ENCODE data around the gene ASTN2. TPM values are rescaled to one million over a fixed set of nuclear protein-coding genes. Genes with fewer than 3 reads are reported as not detected.

ASTN2 gene
- total and polyA plus RNA-seq, 2 donors (not counting 3 experiments of a cell fraction or from before 2014, with no cell fraction given): 1.0 to 1.9 TPM

GRCh38 chr9:117083559-117083958, 331.3 kb downstream of the ASTN2 start:
- H3K9me1 ChIP-seq (replicated peaks; ENCODE audit: control insufficient read depth, extremely low read depth, insufficient read depth, low read length): no peaks in the 10 kb centered on the region
- H3K4me1 ChIP-seq (ENCODE audit: control insufficient read depth, extremely low read depth, insufficient read depth, low read length): no peaks in the 10 kb centered on the region
- H3K4me3 ChIP-seq (replicated peaks in 1 of 3; ENCODE audit: insufficient read depth in 1 of 3, low read depth in 1 of 3, low read length in 3 of 3): no peak overlapping the region
- no TSS peak for BruUV-seq (replicated peaks)
- no peak for TF ChIP-seq MAX (IDR thresholded peaks at IDR 0.05; ENCODE audit: insufficient read depth, insufficient read length)
- no peak for TF ChIP-seq JUN (IDR thresholded peaks at IDR 0.05; ENCODE audit: borderline replicate concordance, insufficient read depth, insufficient read length, low read depth)
- no peak for TF ChIP-seq GATA2 (IDR thresholded peaks at IDR 0.05; ENCODE audit: insufficient read depth, insufficient read length, low read depth, low read length)
- TF ChIP-seq FOS (IDR thresholded peaks at IDR 0.05; ENCODE audit: borderline replicate concordance, insufficient read depth, low read length): no peak
- no peak for TF ChIP-seq CTCF (IDR thresholded peaks at IDR 0.05; ENCODE audit: extremely low read depth in 1 of 2, insufficient read depth in 1 of 2, low read depth in 1 of 2, low read length in 2 of 2)
- no peak for TF ChIP-seq POLR2A (IDR thresholded peaks at IDR 0.05; ENCODE audit: low read depth, low read length)
- no peak for TF ChIP-seq MYC (IDR thresholded peaks at IDR 0.05; ENCODE audit: low read depth, low read length)
- TF ChIP-seq EZH2 (IDR thresholded peaks at IDR 0.05; ENCODE audit: borderline replicate concordance, low read depth, low read length, severe bottlenecking): no peak
- TF ChIP-seq POLR2AphosphoS5 (IDR thresholded peaks at IDR 0.05; ENCODE audit: insufficient read depth, low read depth, low read length): no peak
- intact Hi-C loops (cut with micrococcal nuclease) (no loop called here), dilution Hi-C loops (cut with MboI; ENCODE audit: extremely low pct_ligation_motif_present, low sequenced_read_pairs) (no loop called here)
- H3K9ac ChIP-seq (replicated peaks; ENCODE audit: extremely low read depth, insufficient read depth, low read length): no peak overlapping the region
- H2AFZ ChIP-seq (ENCODE audit: low read depth, low read length): no peak overlapping the region
- H3K27ac ChIP-seq (ENCODE audit: insufficient read depth, low read depth, low read length): no peak overlapping the region
- no peaks in the 10 kb centered on the region for H3K79me2 ChIP-seq (ENCODE audit: control insufficient read depth, insufficient read depth, low read length)
- DNase-seq (ENCODE audit: low read depth, low spot score) (no peak), FAIRE-seq (no peak)
- no peak overlapping the region for H3K4me2 ChIP-seq (ENCODE audit: insufficient read depth, low read length)
- H3K9me3 ChIP-seq (replicated peaks; ENCODE audit: control insufficient read depth, insufficient read depth, low read length): no peaks in the 10 kb centered on the region
- H4K20me1 ChIP-seq (replicated peaks; ENCODE audit: control insufficient read depth, extremely low read depth, insufficient read depth, low read length): no peaks in the 10 kb centered on the region
- H3K27me3 ChIP-seq (ENCODE audit: control insufficient read depth in 2 of 2, insufficient read depth in 2 of 2, low read length in 2 of 2): no peaks in the 10 kb centered on the region
- ChIA-PET POLR2A (no interaction called here), CTCF (no interaction called here)
- no peaks in the 10 kb centered on the region for H3K36me3 ChIP-seq (ENCODE audit: control insufficient read depth in 2 of 2, extremely low read depth in 1 of 2, insufficient read depth in 2 of 2, low read length in 2 of 2)

Measured in endothelial cell of umbilical vein (primary cell).